ENCODE measurements around the gene THSD7A. TPM values are rescaled to one million over a fixed set of nuclear protein-coding genes. Genes with fewer than 3 reads are reported as not detected.

The THSD7A gene
- total RNA-seq, 1 experiment from 2014 or later, result 0.68 TPM

DNA sequence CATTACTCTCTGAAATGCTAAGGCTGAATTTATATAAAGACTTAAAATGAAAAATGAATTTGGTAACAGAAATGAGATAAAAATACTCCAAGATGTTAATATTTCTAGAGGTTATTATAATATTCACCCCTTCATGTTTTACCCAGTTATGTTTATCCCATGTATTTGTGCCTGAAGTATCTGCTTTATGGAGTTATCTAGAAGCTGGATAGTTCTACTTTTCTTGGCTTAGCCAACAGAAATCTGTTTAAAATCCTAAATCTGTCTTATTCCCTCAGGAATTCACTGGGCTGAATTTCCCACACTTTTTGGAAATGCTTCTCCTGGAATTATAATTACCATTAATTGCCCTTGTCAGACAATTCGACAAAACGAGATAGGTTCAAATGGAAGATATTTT, 201.6 kb downstream of the THSD7A start (continued):
- TF ChIP-seq TEAD4 (CRISPR knock-in tag; IDR thresholded peaks at IDR 0.05) (no peak), MYBL2 (CRISPR knock-in tag; IDR thresholded peaks at IDR 0.05) (no peak), SOX15 (CRISPR knock-in tag; IDR thresholded peaks at IDR 0.05) (no peak), CREB1 (CRISPR knock-in tag; IDR thresholded peaks at IDR 0.05) (no peak), RELA (CRISPR knock-in tag; IDR thresholded peaks at IDR 0.05; ENCODE audit: borderline replicate concordance) (no peak)
- TF ChIP-seq, protein P1, sequence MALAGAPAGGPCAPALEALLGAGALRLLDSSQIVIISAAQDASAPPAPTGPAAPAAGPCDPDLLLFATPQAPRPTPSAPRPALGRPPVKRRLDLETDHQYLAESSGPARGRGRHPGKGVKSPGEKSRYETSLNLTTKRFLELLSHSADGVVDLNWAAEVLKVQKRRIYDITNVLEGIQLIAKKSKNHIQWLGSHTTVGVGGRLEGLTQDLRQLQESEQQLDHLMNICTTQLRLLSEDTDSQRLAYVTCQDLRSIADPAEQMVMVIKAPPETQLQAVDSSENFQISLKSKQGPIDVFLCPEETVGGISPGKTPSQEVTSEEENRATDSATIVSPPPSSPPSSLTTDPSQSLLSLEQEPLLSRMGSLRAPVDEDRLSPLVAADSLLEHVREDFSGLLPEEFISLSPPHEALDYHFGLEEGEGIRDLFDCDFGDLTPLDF (CRISPR knock-in tag; IDR thresholded peaks at IDR 0.05), result no peak
- TF ChIP-seq, protein P2, sequence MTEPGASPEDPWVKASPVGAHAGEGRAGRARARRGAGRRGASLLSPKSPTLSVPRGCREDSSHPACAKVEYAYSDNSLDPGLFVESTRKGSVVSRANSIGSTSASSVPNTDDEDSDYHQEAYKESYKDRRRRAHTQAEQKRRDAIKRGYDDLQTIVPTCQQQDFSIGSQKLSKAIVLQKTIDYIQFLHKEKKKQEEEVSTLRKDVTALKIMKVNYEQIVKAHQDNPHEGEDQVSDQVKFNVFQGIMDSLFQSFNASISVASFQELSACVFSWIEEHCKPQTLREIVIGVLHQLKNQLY (CRISPR knock-in tag; IDR thresholded peaks at IDR 0.05), result no peak
- TF ChIP-seq, protein P3, sequence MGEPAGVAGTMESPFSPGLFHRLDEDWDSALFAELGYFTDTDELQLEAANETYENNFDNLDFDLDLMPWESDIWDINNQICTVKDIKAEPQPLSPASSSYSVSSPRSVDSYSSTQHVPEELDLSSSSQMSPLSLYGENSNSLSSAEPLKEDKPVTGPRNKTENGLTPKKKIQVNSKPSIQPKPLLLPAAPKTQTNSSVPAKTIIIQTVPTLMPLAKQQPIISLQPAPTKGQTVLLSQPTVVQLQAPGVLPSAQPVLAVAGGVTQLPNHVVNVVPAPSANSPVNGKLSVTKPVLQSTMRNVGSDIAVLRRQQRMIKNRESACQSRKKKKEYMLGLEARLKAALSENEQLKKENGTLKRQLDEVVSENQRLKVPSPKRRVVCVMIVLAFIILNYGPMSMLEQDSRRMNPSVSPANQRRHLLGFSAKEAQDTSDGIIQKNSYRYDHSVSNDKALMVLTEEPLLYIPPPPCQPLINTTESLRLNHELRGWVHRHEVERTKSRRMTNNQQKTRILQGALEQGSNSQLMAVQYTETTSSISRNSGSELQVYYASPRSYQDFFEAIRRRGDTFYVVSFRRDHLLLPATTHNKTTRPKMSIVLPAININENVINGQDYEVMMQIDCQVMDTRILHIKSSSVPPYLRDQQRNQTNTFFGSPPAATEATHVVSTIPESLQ (CRISPR knock-in tag; IDR thresholded peaks at IDR 0.05), result no peak
- TF ChIP-seq, protein P4, sequence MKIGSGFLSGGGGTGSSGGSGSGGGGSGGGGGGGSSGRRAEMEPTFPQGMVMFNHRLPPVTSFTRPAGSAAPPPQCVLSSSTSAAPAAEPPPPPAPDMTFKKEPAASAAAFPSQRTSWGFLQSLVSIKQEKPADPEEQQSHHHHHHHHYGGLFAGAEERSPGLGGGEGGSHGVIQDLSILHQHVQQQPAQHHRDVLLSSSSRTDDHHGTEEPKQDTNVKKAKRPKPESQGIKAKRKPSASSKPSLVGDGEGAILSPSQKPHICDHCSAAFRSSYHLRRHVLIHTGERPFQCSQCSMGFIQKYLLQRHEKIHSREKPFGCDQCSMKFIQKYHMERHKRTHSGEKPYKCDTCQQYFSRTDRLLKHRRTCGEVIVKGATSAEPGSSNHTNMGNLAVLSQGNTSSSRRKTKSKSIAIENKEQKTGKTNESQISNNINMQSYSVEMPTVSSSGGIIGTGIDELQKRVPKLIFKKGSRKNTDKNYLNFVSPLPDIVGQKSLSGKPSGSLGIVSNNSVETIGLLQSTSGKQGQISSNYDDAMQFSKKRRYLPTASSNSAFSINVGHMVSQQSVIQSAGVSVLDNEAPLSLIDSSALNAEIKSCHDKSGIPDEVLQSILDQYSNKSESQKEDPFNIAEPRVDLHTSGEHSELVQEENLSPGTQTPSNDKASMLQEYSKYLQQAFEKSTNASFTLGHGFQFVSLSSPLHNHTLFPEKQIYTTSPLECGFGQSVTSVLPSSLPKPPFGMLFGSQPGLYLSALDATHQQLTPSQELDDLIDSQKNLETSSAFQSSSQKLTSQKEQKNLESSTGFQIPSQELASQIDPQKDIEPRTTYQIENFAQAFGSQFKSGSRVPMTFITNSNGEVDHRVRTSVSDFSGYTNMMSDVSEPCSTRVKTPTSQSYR (CRISPR knock-in tag; IDR thresholded peaks at IDR 0.05), result no peak

DNA sequence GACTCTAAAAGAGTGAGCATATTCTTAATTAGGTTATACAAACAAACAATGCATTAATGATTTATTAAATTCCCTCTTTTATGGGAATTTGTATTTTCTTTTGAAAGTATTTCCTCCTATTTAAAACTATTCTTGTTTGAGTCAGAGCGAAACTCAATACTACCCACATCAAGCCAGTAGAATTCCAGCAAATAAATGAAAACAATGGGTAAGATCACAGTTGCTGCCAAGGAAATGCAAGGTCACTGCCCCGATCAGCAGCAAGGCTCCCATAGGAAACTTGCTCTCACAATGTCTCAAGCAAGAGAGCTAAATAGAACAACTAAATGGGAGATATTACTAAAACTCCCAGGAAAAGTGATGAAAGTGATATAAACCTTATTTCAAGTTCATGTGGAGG, 206.3 kb downstream of the THSD7A start:
- Mint-ChIP-seq H3K4me3 (no peak overlapping the region), H3K27me3 (ENCODE audit: low read depth) (no peaks in the 10 kb centered on the region), H3K27ac (no peak overlapping the region), H3K4me1 (peaks cover 20% of the 10 kb centered on the region), H3K36me3 (no peaks in the 10 kb centered on the region), H3K9me3 (no peaks in the 10 kb centered on the region)
- DNase-seq (ENCODE audit: low spot score), result no peak
- POLR2A ChIA-PET, result no interaction called here
- ATAC-seq, result peak; percentile 70
- CTCF ChIA-PET, result no interaction called here
- TF ChIP-seq ZNF671 (CRISPR knock-in tag; IDR thresholded peaks at IDR 0.05), result no peak
- TF ChIP-seq, protein P5, sequence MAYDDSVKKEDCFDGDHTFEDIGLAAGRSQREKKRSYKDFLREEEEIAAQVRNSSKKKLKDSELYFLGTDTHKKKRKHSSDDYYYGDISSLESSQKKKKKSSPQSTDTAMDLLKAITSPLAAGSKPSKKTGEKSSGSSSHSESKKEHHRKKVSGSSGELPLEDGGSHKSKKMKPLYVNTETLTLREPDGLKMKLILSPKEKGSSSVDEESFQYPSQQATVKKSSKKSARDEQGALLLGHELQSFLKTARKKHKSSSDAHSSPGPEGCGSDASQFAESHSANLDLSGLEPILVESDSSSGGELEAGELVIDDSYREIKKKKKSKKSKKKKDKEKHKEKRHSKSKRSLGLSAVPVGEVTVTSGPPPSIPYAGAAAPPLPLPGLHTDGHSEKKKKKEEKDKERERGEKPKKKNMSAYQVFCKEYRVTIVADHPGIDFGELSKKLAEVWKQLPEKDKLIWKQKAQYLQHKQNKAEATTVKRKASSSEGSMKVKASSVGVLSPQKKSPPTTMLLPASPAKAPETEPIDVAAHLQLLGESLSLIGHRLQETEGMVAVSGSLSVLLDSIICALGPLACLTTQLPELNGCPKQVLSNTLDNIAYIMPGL (CRISPR knock-in tag; IDR thresholded peaks at IDR 0.05), result no peak
- TF ChIP-seq, protein P6, sequence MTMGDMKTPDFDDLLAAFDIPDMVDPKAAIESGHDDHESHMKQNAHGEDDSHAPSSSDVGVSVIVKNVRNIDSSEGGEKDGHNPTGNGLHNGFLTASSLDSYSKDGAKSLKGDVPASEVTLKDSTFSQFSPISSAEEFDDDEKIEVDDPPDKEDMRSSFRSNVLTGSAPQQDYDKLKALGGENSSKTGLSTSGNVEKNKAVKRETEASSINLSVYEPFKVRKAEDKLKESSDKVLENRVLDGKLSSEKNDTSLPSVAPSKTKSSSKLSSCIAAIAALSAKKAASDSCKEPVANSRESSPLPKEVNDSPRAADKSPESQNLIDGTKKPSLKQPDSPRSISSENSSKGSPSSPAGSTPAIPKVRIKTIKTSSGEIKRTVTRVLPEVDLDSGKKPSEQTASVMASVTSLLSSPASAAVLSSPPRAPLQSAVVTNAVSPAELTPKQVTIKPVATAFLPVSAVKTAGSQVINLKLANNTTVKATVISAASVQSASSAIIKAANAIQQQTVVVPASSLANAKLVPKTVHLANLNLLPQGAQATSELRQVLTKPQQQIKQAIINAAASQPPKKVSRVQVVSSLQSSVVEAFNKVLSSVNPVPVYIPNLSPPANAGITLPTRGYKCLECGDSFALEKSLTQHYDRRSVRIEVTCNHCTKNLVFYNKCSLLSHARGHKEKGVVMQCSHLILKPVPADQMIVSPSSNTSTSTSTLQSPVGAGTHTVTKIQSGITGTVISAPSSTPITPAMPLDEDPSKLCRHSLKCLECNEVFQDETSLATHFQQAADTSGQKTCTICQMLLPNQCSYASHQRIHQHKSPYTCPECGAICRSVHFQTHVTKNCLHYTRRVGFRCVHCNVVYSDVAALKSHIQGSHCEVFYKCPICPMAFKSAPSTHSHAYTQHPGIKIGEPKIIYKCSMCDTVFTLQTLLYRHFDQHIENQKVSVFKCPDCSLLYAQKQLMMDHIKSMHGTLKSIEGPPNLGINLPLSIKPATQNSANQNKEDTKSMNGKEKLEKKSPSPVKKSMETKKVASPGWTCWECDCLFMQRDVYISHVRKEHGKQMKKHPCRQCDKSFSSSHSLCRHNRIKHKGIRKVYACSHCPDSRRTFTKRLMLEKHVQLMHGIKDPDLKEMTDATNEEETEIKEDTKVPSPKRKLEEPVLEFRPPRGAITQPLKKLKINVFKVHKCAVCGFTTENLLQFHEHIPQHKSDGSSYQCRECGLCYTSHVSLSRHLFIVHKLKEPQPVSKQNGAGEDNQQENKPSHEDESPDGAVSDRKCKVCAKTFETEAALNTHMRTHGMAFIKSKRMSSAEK (CRISPR knock-in tag; IDR thresholded peaks at IDR 0.05; ENCODE audit: borderline replicate concordance), result no peak
- TF ChIP-seq, protein P7, sequence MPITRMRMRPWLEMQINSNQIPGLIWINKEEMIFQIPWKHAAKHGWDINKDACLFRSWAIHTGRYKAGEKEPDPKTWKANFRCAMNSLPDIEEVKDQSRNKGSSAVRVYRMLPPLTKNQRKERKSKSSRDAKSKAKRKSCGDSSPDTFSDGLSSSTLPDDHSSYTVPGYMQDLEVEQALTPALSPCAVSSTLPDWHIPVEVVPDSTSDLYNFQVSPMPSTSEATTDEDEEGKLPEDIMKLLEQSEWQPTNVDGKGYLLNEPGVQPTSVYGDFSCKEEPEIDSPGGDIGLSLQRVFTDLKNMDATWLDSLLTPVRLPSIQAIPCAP (CRISPR knock-in tag; IDR thresholded peaks at IDR 0.05), result no peak
- TF ChIP-seq ZNF263 (CRISPR knock-in tag; IDR thresholded peaks at IDR 0.05; ENCODE audit: low read depth), result no peak
- TF ChIP-seq, protein P8, sequence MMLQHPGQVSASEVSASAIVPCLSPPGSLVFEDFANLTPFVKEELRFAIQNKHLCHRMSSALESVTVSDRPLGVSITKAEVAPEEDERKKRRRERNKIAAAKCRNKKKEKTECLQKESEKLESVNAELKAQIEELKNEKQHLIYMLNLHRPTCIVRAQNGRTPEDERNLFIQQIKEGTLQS (CRISPR knock-in tag; conservative IDR thresholded peaks at IDR 0.05), result no peak
- no peak for TF ChIP-seq ZNF219 (CRISPR knock-in tag; IDR thresholded peaks at IDR 0.05; ENCODE audit: borderline replicate concordance)
- TF ChIP-seq, protein P9, sequence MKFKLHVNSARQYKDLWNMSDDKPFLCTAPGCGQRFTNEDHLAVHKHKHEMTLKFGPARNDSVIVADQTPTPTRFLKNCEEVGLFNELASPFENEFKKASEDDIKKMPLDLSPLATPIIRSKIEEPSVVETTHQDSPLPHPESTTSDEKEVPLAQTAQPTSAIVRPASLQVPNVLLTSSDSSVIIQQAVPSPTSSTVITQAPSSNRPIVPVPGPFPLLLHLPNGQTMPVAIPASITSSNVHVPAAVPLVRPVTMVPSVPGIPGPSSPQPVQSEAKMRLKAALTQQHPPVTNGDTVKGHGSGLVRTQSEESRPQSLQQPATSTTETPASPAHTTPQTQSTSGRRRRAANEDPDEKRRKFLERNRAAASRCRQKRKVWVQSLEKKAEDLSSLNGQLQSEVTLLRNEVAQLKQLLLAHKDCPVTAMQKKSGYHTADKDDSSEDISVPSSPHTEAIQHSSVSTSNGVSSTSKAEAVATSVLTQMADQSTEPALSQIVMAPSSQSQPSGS (CRISPR knock-in tag; IDR thresholded peaks at IDR 0.05; ENCODE audit: borderline replicate concordance, low read depth), result no peak
- TF ChIP-seq TEAD1 (CRISPR knock-in tag; IDR thresholded peaks at IDR 0.05), result no peak
- no peak for TF ChIP-seq ZNF423 (CRISPR knock-in tag; IDR thresholded peaks at IDR 0.05)
- TF ChIP-seq, protein P10, sequence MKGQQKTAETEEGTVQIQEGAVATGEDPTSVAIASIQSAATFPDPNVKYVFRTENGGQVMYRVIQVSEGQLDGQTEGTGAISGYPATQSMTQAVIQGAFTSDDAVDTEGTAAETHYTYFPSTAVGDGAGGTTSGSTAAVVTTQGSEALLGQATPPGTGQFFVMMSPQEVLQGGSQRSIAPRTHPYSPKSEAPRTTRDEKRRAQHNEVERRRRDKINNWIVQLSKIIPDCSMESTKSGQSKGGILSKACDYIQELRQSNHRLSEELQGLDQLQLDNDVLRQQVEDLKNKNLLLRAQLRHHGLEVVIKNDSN (CRISPR knock-in tag; IDR thresholded peaks at IDR 0.05), result no peak
